K562 (cell line): ENCODE results near the gene HSPA6. TPM values are rescaled to one million over a fixed set of nuclear protein-coding genes. Genes with fewer than 3 reads are reported as not detected.

ENCODE experiments used
- ARID3A ChIP-seq: IDR thresholded peaks from 2 replicates; pipeline ENCODE4 v1.6.1; 2012; ENCODE audit warnings: low read depth, low read length, improper control_type of control experiment, borderline replicate concordance
- HEY1 ChIP-seq: fragments of 250-450 bp; sonication (Bioruptor Pico); IDR thresholded peaks from 2 replicates; pipeline ENCODE4 v1.5.0; 2020; ENCODE audit warnings: mild to moderate bottlenecking, moderate library complexity, borderline replicate concordance
- ILK ChIP-seq: fragments of 450-650 bp; IDR thresholded peaks from 2 replicates; pipeline ENCODE4 v1.6.1; 2016; ENCODE audit warnings: missing genetic modification characterization, low read depth, mild to moderate bottlenecking, missing compliant biosample characterization, moderate library complexity, borderline replicate concordance
- NCOA4 ChIP-seq: fragments of 450-650 bp; IDR thresholded peaks from 2 replicates; pipeline ENCODE4 v1.6.1; 2018; ENCODE audit warnings: mild to moderate bottlenecking; ENCODE audit not compliant: partially characterized antibody
- PCBP1 ChIP-seq: fragments of 200-400 bp; formaldehyde crosslinking; IDR thresholded peaks from 2 replicates; pipeline ENCODE4 v1.6.1; 2018; ENCODE audit warnings: mild to moderate bottlenecking, low read depth, low read length; ENCODE audit not compliant: poor library complexity, severe bottlenecking
- ZNF217 ChIP-seq: sonication (generic); formaldehyde crosslinking; IDR thresholded peaks from 2 replicates; pipeline ENCODE4 v1.8.0; 2022; ENCODE audit warnings: mild to moderate bottlenecking, missing genetic modification reagents
- polyA plus RNA-seq, 8 experiments: library from polyadenylated mRNA; depleted of rRNA in 4 of 8; stranded (reverse) in 5 of 8; unstranded in 3 of 8; fragments of >200 nt; fragmentation: Nextera tagmentation in 2 of 8; fragmentation: Illumina TruSeq in 1 of 8; extraction: Ambion mirVana in 2 of 8; extraction: Trizol in 1 of 8; gene quantifications; 2 replicates each; pipeline versions ENCODE4 v1.2.1 to v1.2.3, GENCODE V29; 2011 to 2014; ENCODE audit warnings: inconsistent platforms in 1 of 8, missing spikeins in 1 of 8
- total RNA-seq, 7 experiments: library from RNA; depleted of rRNA in 6 of 7; stranded (reverse); fragments of >200 nt in 6 of 7; fragmentation: Illumina TruSeq in 2 of 7; extraction: Trizol in 2 of 7; gene quantifications; 2 replicates each; pipeline versions ENCODE4 v1.2.1 to v1.2.3, GENCODE V29; 2011 to 2021; ENCODE audit warnings: low replicate concordance in 1 of 7
- TF ChIP-seq, protein P1 (sequence below), 2 experiments: fragments of 450-650 bp; IDR thresholded peaks; 2 replicates each; pipeline ENCODE4 v1.6.1; 2018; ENCODE audit warnings: mild to moderate bottlenecking in 2 of 2, low read depth in 1 of 2; ENCODE audit not compliant: partially characterized antibody in 2 of 2
- TF ChIP-seq, protein P2 (sequence below): fragments of 450-650 bp; IDR thresholded peaks from 2 replicates; pipeline ENCODE4 v1.6.1; 2016; ENCODE audit warnings: mild to moderate bottlenecking

HSPA6 gene
- total and polyA plus RNA-seq, 9 of the 15 experiments (the other 6 are each of a cell fraction or from before 2014, with no cell fraction given), result 0.15 to 10.0 (median 2.4) TPM

- TF ChIP-seq, protein P1, sequence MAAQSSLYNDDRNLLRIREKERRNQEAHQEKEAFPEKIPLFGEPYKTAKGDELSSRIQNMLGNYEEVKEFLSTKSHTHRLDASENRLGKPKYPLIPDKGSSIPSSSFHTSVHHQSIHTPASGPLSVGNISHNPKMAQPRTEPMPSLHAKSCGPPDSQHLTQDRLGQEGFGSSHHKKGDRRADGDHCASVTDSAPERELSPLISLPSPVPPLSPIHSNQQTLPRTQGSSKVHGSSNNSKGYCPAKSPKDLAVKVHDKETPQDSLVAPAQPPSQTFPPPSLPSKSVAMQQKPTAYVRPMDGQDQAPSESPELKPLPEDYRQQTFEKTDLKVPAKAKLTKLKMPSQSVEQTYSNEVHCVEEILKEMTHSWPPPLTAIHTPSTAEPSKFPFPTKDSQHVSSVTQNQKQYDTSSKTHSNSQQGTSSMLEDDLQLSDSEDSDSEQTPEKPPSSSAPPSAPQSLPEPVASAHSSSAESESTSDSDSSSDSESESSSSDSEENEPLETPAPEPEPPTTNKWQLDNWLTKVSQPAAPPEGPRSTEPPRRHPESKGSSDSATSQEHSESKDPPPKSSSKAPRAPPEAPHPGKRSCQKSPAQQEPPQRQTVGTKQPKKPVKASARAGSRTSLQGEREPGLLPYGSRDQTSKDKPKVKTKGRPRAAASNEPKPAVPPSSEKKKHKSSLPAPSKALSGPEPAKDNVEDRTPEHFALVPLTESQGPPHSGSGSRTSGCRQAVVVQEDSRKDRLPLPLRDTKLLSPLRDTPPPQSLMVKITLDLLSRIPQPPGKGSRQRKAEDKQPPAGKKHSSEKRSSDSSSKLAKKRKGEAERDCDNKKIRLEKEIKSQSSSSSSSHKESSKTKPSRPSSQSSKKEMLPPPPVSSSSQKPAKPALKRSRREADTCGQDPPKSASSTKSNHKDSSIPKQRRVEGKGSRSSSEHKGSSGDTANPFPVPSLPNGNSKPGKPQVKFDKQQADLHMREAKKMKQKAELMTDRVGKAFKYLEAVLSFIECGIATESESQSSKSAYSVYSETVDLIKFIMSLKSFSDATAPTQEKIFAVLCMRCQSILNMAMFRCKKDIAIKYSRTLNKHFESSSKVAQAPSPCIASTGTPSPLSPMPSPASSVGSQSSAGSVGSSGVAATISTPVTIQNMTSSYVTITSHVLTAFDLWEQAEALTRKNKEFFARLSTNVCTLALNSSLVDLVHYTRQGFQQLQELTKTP (IDR thresholded peaks at IDR 0.05; ENCODE audit: low read depth in 1 of 2, partially characterized antibody in 2 of 2), result no peak
- TF ChIP-seq ARID3A, result no peak
- no peak for TF ChIP-seq PCBP1
- no peak for TF ChIP-seq NCOA4
- no peak for TF ChIP-seq ILK
- no peak for TF ChIP-seq ZNF217
- no peak for TF ChIP-seq HEY1
- TF ChIP-seq, protein P2, sequence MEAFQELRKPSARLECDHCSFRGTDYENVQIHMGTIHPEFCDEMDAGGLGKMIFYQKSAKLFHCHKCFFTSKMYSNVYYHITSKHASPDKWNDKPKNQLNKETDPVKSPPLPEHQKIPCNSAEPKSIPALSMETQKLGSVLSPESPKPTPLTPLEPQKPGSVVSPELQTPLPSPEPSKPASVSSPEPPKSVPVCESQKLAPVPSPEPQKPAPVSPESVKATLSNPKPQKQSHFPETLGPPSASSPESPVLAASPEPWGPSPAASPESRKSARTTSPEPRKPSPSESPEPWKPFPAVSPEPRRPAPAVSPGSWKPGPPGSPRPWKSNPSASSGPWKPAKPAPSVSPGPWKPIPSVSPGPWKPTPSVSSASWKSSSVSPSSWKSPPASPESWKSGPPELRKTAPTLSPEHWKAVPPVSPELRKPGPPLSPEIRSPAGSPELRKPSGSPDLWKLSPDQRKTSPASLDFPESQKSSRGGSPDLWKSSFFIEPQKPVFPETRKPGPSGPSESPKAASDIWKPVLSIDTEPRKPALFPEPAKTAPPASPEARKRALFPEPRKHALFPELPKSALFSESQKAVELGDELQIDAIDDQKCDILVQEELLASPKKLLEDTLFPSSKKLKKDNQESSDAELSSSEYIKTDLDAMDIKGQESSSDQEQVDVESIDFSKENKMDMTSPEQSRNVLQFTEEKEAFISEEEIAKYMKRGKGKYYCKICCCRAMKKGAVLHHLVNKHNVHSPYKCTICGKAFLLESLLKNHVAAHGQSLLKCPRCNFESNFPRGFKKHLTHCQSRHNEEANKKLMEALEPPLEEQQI, result no peak
Measured at GRCh38 chr1:161501234-161501633, 23.1 kb upstream of the HSPA6 start (continued).
